HCT116 (cell line): ENCODE measurements around the gene CIROP. TPM values are rescaled to one million over a fixed set of nuclear protein-coding genes. Genes with fewer than 3 reads are reported as not detected.

Experiments used
- ATAC-seq: fragments of 200-7000 bp; cut with Tn5 transposase; 2 replicates; pipeline ENCODE4 v1.9.1; 2020; ENCODE audit warnings: mild to moderate bottlenecking, moderate library complexity
- BruUV-seq: library from RNA; stranded (reverse); fragments of 400-500 nt; replicated peaks from 2 replicates; lab custom pipeline; 2021; lab: Mats Ljungman, UMichigan
- CTCF ChIA-PET: fragments of 300-600 bp; sonication (Branson Sonifier 250); formaldehyde crosslinking; loops from one replicate; lab custom pipeline; 2021; ENCODE audit warnings: antibody characterized with exemption; lab: Charles Lee
- POLR2A ChIA-PET: fragments of 300-600, 350-600 bp; sonication (Branson Sonifier 250); formaldehyde crosslinking; loops from one replicate; lab custom pipeline; 2021; ENCODE audit warnings: antibody characterized with exemption; lab: Charles Lee
- RAD21 ChIA-PET, 2 experiments: fragments of 300-600 bp; sonication (Branson Sonifier 250); formaldehyde crosslinking; loops; one replicate each; lab custom pipeline; 2023; ENCODE audit warnings: low total read pairs in 2 of 2; ENCODE audit not compliant: uncharacterized antibody in 2 of 2, unreplicated experiment in 2 of 2, low non-redundant PET in 1 of 2; lab: Charles Lee
- DNase-seq: peaks from one replicate; pipeline ENCODE4 v3.0.0-alpha.2; 2010; ENCODE audit warnings: low read depth, low spot score
- H2AFZ ChIP-seq: fragments of 200-600 bp; shearing (Covaris generic), sonication (generic); 2 replicates; pipeline ENCODE4 v1.6.1; 2017; ENCODE audit warnings: low read depth, mixed run types, mixed read lengths, antibody characterized with exemption, low read length; ENCODE audit not compliant: poor library complexity, severe bottlenecking
- H3K27ac ChIP-seq: 2 replicates; pipeline ENCODE4 v1.5.1; 2012; ENCODE audit warnings: low read depth, low read length
- H3K27me3 ChIP-seq: fragments of 200-600 bp; sonication (generic); 2 replicates; pipeline ENCODE4 v1.6.1; 2016; ENCODE audit warnings: mixed run types, low read length, mixed read lengths; ENCODE audit not compliant: insufficient read depth
- H3K36me3 ChIP-seq, 2 experiments: fragments of 200-500 bp in 1 of 2; fragments of 200-600 bp in 1 of 2; sonication (Bioruptor generic) in 1 of 2; sonication (generic) in 1 of 2; 2 replicates each; pipeline versions ENCODE4 v1.5.1 to v1.6.1; 2014 to 2016; ENCODE audit warnings: low read length in 2 of 2, inconsistent platforms in 1 of 2, mixed read lengths in 1 of 2, mixed run types in 1 of 2; ENCODE audit not compliant: insufficient read depth in 2 of 2, control insufficient read depth in 1 of 2
- H3K4me1 ChIP-seq, 2 experiments: fragments of 200-600 bp in 1 of 2; sonication (generic) in 1 of 2; 2 replicates each; pipeline versions ENCODE4 v1.5.1 to v1.6.1; 2012 to 2017; ENCODE audit warnings: low read length in 2 of 2, inconsistent platforms in 1 of 2, mild to moderate bottlenecking in 1 of 2, mixed read lengths in 1 of 2, mixed run types in 1 of 2, moderate library complexity in 1 of 2; ENCODE audit not compliant: insufficient read depth in 2 of 2, control insufficient read depth in 1 of 2
- H3K4me2 ChIP-seq: fragments of 200-600 bp; sonication (generic); 2 replicates; pipeline ENCODE4 v1.6.1; 2017; ENCODE audit warnings: mixed run types, low read length, mixed read lengths
- H3K4me3 ChIP-seq, 2 experiments: fragments of 200-600 bp in 1 of 2; sonication (generic) in 1 of 2; replicated peaks in 1 of 2; 2 replicates each; pipeline ENCODE4 v1.5.1; 2011 to 2016; ENCODE audit warnings: low read length in 2 of 2, control low read depth in 1 of 2, low read depth in 1 of 2, mild to moderate bottlenecking in 1 of 2, mixed read lengths in 1 of 2, mixed run types in 1 of 2
- H3K79me2 ChIP-seq: fragments of 200-600 bp; sonication (generic); 2 replicates; pipeline ENCODE4 v1.6.1; 2017; ENCODE audit warnings: mild to moderate bottlenecking, mixed run types, low read length, moderate library complexity, mixed read lengths; ENCODE audit not compliant: insufficient read depth
- H3K9ac ChIP-seq: fragments of 200-600 bp; sonication (generic); 2 replicates; pipeline ENCODE4 v1.6.1; 2016; ENCODE audit warnings: low read length, mixed read lengths
- H3K9me2 ChIP-seq: fragments of 200-600 bp; sonication (generic), shearing (Covaris generic); 2 replicates; pipeline ENCODE4 v1.6.1; 2017; ENCODE audit warnings: mixed run types, mild to moderate bottlenecking, moderate library complexity; ENCODE audit not compliant: insufficient read depth
- H3K9me3 ChIP-seq, 2 experiments: fragments of 200-500 bp in 1 of 2; fragments of 200-600 bp in 1 of 2; sonication (Bioruptor generic) in 1 of 2; sonication (generic) in 1 of 2; 2 replicates each; pipeline ENCODE4 v1.6.1; 2014 to 2017; ENCODE audit warnings: low read length in 2 of 2, mixed read lengths in 2 of 2, inconsistent platforms in 1 of 2, low read depth in 1 of 2, mild to moderate bottlenecking in 1 of 2, mixed run types in 1 of 2, moderate library complexity in 1 of 2; ENCODE audit not compliant: control insufficient read depth in 1 of 2, insufficient read depth in 1 of 2
- H4K20me1 ChIP-seq: fragments of 200-600 bp; sonication (generic), shearing (Covaris generic); 2 replicates; pipeline ENCODE4 v1.6.1; 2017; ENCODE audit warnings: mixed run types, mild to moderate bottlenecking, moderate library complexity; ENCODE audit not compliant: insufficient read depth
- ATF3 ChIP-seq: IDR thresholded peaks from 2 replicates; pipeline ENCODE4 v1.6.1; 2012
- CBX3 ChIP-seq: IDR thresholded peaks from 2 replicates; pipeline ENCODE4 v1.6.1; 2012; ENCODE audit warnings: low read depth
- CEBPB ChIP-seq: IDR thresholded peaks from 2 replicates; pipeline ENCODE4 v1.6.1; 2012; ENCODE audit warnings: low read depth
- EGR1 ChIP-seq: IDR thresholded peaks from 2 replicates; pipeline ENCODE4 v1.6.1; 2012; ENCODE audit warnings: low read depth
- FOSL1 ChIP-seq: IDR thresholded peaks from 2 replicates; pipeline ENCODE4 v1.6.1; 2012; ENCODE audit warnings: low read depth
- MAX ChIP-seq: IDR thresholded peaks from 2 replicates; pipeline ENCODE4 v1.6.1; 2012
- POLR2A ChIP-seq: IDR thresholded peaks from 2 replicates; pipeline ENCODE4 v1.7.0; 2011; ENCODE audit warnings: borderline replicate concordance; ENCODE audit not compliant: insufficient read depth, insufficient read length; ENCODE audit errors: extremely low read depth
- POLR2AphosphoS5 ChIP-seq: IDR thresholded peaks from 2 replicates; pipeline ENCODE4 v1.6.1; 2011; ENCODE audit warnings: mild to moderate bottlenecking, low read depth, low read length, moderate library complexity
- RAD21 ChIP-seq: IDR thresholded peaks from 2 replicates; pipeline ENCODE4 v1.6.1; 2012; ENCODE audit warnings: low read depth, mild to moderate bottlenecking
- REST ChIP-seq: IDR thresholded peaks from 2 replicates; pipeline ENCODE4 v1.6.1; 2012; ENCODE audit warnings: low read depth
- SIN3A ChIP-seq: IDR thresholded peaks from 2 replicates; pipeline ENCODE4 v1.6.1; 2012; ENCODE audit warnings: low read depth
- SP1 ChIP-seq: IDR thresholded peaks from 2 replicates; pipeline ENCODE4 v1.6.1; 2012; ENCODE audit warnings: low read depth
- SRF ChIP-seq: IDR thresholded peaks from 2 replicates; pipeline ENCODE4 v1.6.1; 2012; ENCODE audit warnings: low read depth
- YY1 ChIP-seq: IDR thresholded peaks from 2 replicates; pipeline ENCODE4 v1.6.1; 2011; ENCODE audit warnings: low read length, low read depth, moderate library complexity, mild to moderate bottlenecking; ENCODE audit not compliant: insufficient replicate concordance; ENCODE audit errors: extremely low read depth
- ZBTB33 ChIP-seq: IDR thresholded peaks from 2 replicates; pipeline ENCODE4 v1.6.1; 2011; ENCODE audit warnings: mild to moderate bottlenecking, low read length, moderate library complexity; ENCODE audit not compliant: insufficient replicate concordance; ENCODE audit errors: extremely low read depth
- ZFX ChIP-seq: fragments of 450-650 bp; IDR thresholded peaks from 2 replicates; pipeline ENCODE4 v1.6.1; 2017
- intact Hi-C: fragments of 100-400 bp; cut with micrococcal nuclease; formaldehyde crosslinking; loops from 2 replicates; pipeline ENCODE4 v1.10.0; 2022
- total RNA-seq: library from RNA; stranded (reverse); gene quantifications from one replicate; pipeline ENCODE4 v1.2.1, GENCODE V29; 2021; ENCODE audit not compliant: unreplicated experiment

CIROP gene
- total RNA-seq, 1 experiment from 2014 or later: not detected

GRCh38 chr14:23136566-23137133 is 31.9 kb upstream of the CIROP start:
- ChIA-PET RAD21 (no interaction called here), POLR2A (no interaction called here), CTCF (no interaction called here)
- Histone ChIP-seq H3K79me2 (no peaks in the 10 kb centered on the region), H3K9me2 (no peaks in the 10 kb centered on the region), H3K9me3 (no peaks in the 10 kb centered on the region), H3K4me1 (peaks cover 0 to under 1% of the 10 kb centered on the region in 2 experiments; a peak in 2 of 4 replicates), H2AFZ (no peak overlapping the region), H3K27ac (no peak overlapping the region), H3K4me3 (no peak overlapping the region), H3K4me2 (no peak overlapping the region), H3K9ac (no peak overlapping the region), H4K20me1 (no peaks in the 10 kb centered on the region), H3K36me3 (no peaks in the 10 kb centered on the region), H3K27me3 (no peaks in the 10 kb centered on the region)
- ATAC-seq (no peak), DNase-seq (no peak)
- TF ChIP-seq RAD21 (no peak), MAX (no peak), EGR1 (no peak), ZBTB33 (no peak), SRF (no peak), SIN3A (no peak), FOSL1 (no peak), CEBPB (no peak), ZFX (no peak), POLR2A (no peak), POLR2AphosphoS5 (no peak), YY1 (no peak), ATF3 (no peak), CBX3 (no peak), REST (no peak), SP1 (no peak)
- intact Hi-C loops: no loop called here
- no TSS peak for BruUV-seq
